Measurements from ENCODE around the gene RECQL5.
"Not testable (repeated sequence)": the region's sequence is repeated elsewhere in the genome, so short reads cannot be mapped to it uniquely, and the experiment has no call there.

The RECQL5 gene

GRCh38 chr17:75589919-75590303 is 77.0 kb downstream of the RECQL5 start:
- no peak for DNase-seq

- DNase-seq, result peak; percentile 87
Measured at GRCh38 chr17:75589012-75589918, 77.7 kb downstream of the RECQL5 start.

- DNase-seq, result peak; percentile 30
Measured at GRCh38 chr17:75588596-75589011, 78.3 kb downstream of the RECQL5 start.

GRCh38 chr17:75587675-75588595 is 79.0 kb downstream of the RECQL5 start, which contains the start of gene MYO15B:
TSS of gene MYO15B (plus strand) at chr17:75587800. CDS start at chr17:75588058, 258 bp downstream.
- peak; percentile 53 for DNase-seq

- no peak for DNase-seq
Measured at GRCh38 chr17:75584849-75585175, 82.1 kb downstream of the RECQL5 start.

- not testable (repeated sequence) for DNase-seq
Measured at GRCh38 chr17:75583197-75583596, 83.8 kb downstream of the RECQL5 start.

GRCh38 chr17:75581121-75581725 is 85.7 kb downstream of the RECQL5 start:
- not testable (repeated sequence) for DNase-seq
